ENCODE results near the gene SORL1. TPM values are rescaled to one million over a fixed set of nuclear protein-coding genes. Genes with fewer than 3 reads are reported as not detected.

SORL1 gene
- total and polyA plus RNA-seq, 9 of the 15 experiments (the other 6 are each of a cell fraction or from before 2014, with no cell fraction given): 0.01 to 0.66 TPM; not detected in 7

- no peak for TF ChIP-seq ZNF121 (CRISPR knock-in tag; conservative IDR thresholded peaks at IDR 0.05)
These were observed 161.6 kb downstream of the SORL1 start (continued) for GRCh38 chr11:121613724-121614123.

DNA sequence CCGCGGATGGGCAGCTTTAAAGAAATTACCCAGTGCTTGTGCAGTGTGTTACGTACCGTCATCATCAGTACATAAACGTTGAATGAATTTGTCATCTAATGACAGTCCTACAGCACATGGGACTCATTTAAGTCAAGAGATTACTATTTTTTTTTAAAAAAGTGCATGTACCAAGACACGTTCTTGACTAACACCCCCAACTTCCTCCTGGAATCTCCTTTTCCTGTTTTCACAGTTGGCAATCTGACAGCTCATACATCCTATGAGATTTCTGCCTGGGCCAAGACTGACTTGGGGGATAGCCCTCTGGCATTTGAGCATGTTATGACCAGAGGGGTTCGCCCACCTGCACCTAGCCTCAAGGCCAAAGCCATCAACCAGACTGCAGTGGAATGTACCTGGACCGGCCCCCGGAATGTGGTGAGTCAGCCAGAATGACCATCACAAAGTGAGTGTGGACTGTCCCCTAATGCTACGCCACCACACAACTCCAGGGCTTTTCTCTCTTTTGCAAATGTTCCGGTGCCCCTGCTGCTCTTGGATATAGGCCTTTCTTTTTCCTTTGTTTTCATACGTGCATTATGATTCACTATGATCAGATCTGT, 162.6 kb downstream of the SORL1 start:
- H3K27me3 ChIP-seq (ENCODE audit: control insufficient read depth in 2 of 2, insufficient read depth in 2 of 2, low read length in 2 of 2): no peaks in the 10 kb centered on the region; a peak in 1 of 5 replicates
- H3K4me2 ChIP-seq (ENCODE audit: insufficient read depth, low read length): no peak overlapping the region
- no peaks in the 10 kb centered on the region for H3K36me3 ChIP-seq (ENCODE audit: control insufficient read depth, insufficient read depth, low read length)
- no peak overlapping the region for H3K27ac ChIP-seq (ENCODE audit: extremely low read depth, low read depth, low read length)
- H3K9me3 ChIP-seq (replicated peaks; ENCODE audit: control insufficient read depth, insufficient read depth, low read depth, low read length): no peaks in the 10 kb centered on the region
- no peaks in the 10 kb centered on the region for H3K79me2 ChIP-seq (ENCODE audit: control insufficient read depth, insufficient read depth, low read length)
- no peak for ATAC-seq
- no peak overlapping the region for H2AFZ ChIP-seq (ENCODE audit: low read depth, low read length)
- intact Hi-C loops (cut with micrococcal nuclease): no loop called here
- no peaks in the 10 kb centered on the region for H4K20me1 ChIP-seq (replicated peaks; ENCODE audit: control insufficient read depth, insufficient read depth, low read length)
- H3K4me1 ChIP-seq (replicated peaks in 1 of 2; ENCODE audit: control insufficient read depth in 2 of 2, insufficient read depth in 2 of 2, low read length in 2 of 2): no peaks in the 10 kb centered on the region
- FAIRE-seq: no peak
- no peak overlapping the region for H3K4me3 ChIP-seq
- WGBS (ENCODE audit: insufficient coverage, low coverage, missing lambda C conversion rate): 2% methylated on average over 12 of the region's 12 CpGs
- ChIA-PET POLR2A (no interaction called here), CTCF (ENCODE audit: low intra/inter-chr PET ratio) (no interaction called here)
- no peak overlapping the region for H3K9ac ChIP-seq (ENCODE audit: insufficient read depth in 1 of 2, low read depth in 2 of 2, low read length in 2 of 2)
- BruUV-seq (replicated peaks): no TSS peak
- H3K9me1 ChIP-seq (ENCODE audit: control insufficient read depth, insufficient read depth, low read length): no peaks in the 10 kb centered on the region
- DNase-seq (ENCODE audit: extremely low read depth in 1 of 4, low spot score in 3 of 4): no peak
- TF ChIP-seq IRF9 (tag; IDR thresholded peaks at IDR 0.05): no peak
- TF ChIP-seq STAT5B (CRISPR knock-in tag; IDR thresholded peaks at IDR 0.05): no peak
- no peak for TF ChIP-seq SOX6 (IDR thresholded peaks at IDR 0.05)
- no peak for TF ChIP-seq SMARCA4 (IDR thresholded peaks at IDR 0.05)
- TF ChIP-seq ZNF695 (CRISPR knock-in tag; IDR thresholded peaks at IDR 0.05): no peak
- TF ChIP-seq JUN (IDR thresholded peaks at IDR 0.05; ENCODE audit: borderline replicate concordance, low read depth, low read length): no peak
- TF ChIP-seq JUN (CRISPR knock-in tag; IDR thresholded peaks at IDR 0.05; ENCODE audit: borderline replicate concordance): no peak
- TF ChIP-seq ZFPM2 (CRISPR knock-in tag; IDR thresholded peaks at IDR 0.05): no peak
- no peak for TF ChIP-seq ZNF699 (CRISPR knock-in tag; IDR thresholded peaks at IDR 0.05; ENCODE audit: insufficient replicate concordance)
- no peak for TF ChIP-seq PTBP1 (IDR thresholded peaks at IDR 0.05; ENCODE audit: low read depth, low read length)
- TF ChIP-seq TBP (optimal IDR thresholded peaks at IDR 0.05; ENCODE audit: low read depth, low read length): no peak
- TF ChIP-seq MYBL2 (IDR thresholded peaks at IDR 0.05; ENCODE audit: low read depth): no peak
- TF ChIP-seq MYBL2 (CRISPR knock-in tag; IDR thresholded peaks at IDR 0.05; ENCODE audit: borderline replicate concordance): no peak
- no peak for TF ChIP-seq TEAD1 (CRISPR knock-in tag; IDR thresholded peaks at IDR 0.05)
- no peak for TF ChIP-seq DEAF1 (CRISPR knock-in tag; IDR thresholded peaks at IDR 0.05)
- in situ Hi-C loops (cut with MboI): no loop called here
